Measurements from ENCODE around the gene P4HTM.

P4HTM gene

DNA sequence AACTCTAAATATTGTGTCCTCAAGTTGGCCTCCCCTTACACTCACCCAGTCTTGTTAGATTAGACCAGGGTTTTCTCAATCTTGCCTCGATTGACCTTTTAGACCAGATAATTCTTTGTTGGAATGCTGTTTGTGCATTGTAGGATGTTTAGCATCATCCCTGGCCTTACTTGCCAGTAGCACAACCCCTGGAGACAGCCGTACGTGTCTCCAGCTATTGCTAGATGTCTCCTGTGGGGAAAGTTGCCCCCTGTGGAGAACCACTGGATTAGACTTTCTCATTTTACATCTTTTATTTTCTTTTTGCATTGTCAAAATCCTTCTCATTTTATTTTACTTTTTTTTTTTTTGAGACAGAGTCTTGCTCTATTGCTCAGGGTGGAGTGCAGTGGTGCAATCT lies 19.4 kb downstream of the P4HTM start:
- POLR2A ChIA-PET = interaction anchor here (1.5 to 3.8 kb wide), 3 partner anchors 8 to 20 kb away, joined by 4 to 70 read pairs (median 51); partner anchors contain the start of genes DALRD3, IMPDH2 and NDUFAF3
- CTCF ChIA-PET = interaction anchor here (1.2 to 6.7 kb wide), 4 partner anchors 10 to 274 kb away, joined by 3 to 95 read pairs (median 38); partner anchors contain the start of genes DALRD3, NDUFAF3 and P4HTM
- TF ChIP-seq CTCF (IDR thresholded peaks at IDR 0.05; ENCODE audit: insufficient read depth, low read length, missing control alignments) = no peak
- no peak for DNase-seq (ENCODE audit: low read depth, low spot score)
- H3K4me3 ChIP-seq (ENCODE audit: low read depth, low read length) = no peak overlapping the region

DNA sequence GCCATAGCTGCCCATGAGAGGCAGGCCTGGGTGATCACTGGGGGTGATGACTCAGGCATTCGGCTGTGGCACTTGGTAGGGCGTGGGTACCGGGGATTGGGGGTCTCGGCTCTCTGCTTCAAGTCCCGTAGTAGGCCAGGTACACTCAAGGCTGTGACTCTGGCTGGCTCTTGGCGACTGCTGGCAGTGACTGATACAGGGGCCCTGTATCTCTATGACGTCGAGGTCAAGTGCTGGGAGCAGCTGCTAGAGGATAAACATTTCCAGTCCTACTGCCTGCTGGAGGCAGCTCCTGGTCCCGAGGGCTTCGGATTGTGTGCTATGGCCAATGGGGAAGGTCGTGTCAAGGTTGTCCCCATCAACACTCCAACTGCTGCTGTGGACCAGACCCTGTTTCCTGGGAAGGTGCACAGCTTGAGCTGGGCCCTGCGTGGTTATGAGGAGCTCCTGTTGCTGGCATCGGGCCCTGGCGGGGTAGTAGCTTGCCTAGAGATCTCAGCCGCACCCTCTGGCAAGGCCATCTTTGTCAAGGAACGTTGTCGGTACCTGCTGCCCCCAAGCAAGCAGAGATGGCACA lies 22.5 kb downstream of the P4HTM start:
- ChIA-PET POLR2A (interaction anchor here (3.7 kb wide), 1 partner anchor 9 kb away, joined by 18 read pairs; the partner anchor contains the start of gene NDUFAF3), CTCF (interaction anchor here (1.0 to 6.6 kb wide), 4 partner anchors 11 to 275 kb away, joined by 3 to 59 read pairs (median 37); partner anchors contain the start of genes NDUFAF3 and P4HTM)
- TF ChIP-seq CTCF (IDR thresholded peaks at IDR 0.05; ENCODE audit: insufficient read depth, low read length, missing control alignments) = no peak
- no peak for DNase-seq (ENCODE audit: low read depth, low spot score)
- no peak overlapping the region for H3K4me3 ChIP-seq (ENCODE audit: low read depth, low read length)

- no peak for DNase-seq (ENCODE audit: low read depth, low spot score)
- TF ChIP-seq CTCF (IDR thresholded peaks at IDR 0.05; ENCODE audit: insufficient read depth, low read length, missing control alignments) = no peak
- ChIA-PET CTCF (interaction anchor here (0.9 to 5.9 kb wide), 6 partner anchors 10 to 276 kb away, joined by 3 to 59 read pairs (median 4); partner anchors contain the start of gene NDUFAF3), POLR2A (interaction anchor here (0.8 to 3.7 kb wide), 2 partner anchors 8 to 24 kb away, joined by 4 to 18 read pairs; partner anchors contain the start of gene NDUFAF3)
- no peak overlapping the region for H3K4me3 ChIP-seq (ENCODE audit: low read depth, low read length)
Measured at GRCh38 chr3:49013113-49013737, 23.2 kb downstream of the P4HTM start.

GRCh38 chr3:49013738-49014660 lies 24.0 kb downstream of the P4HTM start:
- POLR2A ChIA-PET = interaction anchor here (0.8 to 3.7 kb wide), 2 partner anchors 7 to 24 kb away, joined by 4 to 18 read pairs; partner anchors contain the start of gene NDUFAF3
- no peak for DNase-seq (ENCODE audit: low read depth, low spot score)

GRCh38 chr3:49015072-49015471 lies 25.0 kb downstream of the P4HTM start:
- no peak overlapping the region for H3K4me3 ChIP-seq (ENCODE audit: low read depth, low read length)
- no peak for DNase-seq (ENCODE audit: low read depth, low spot score)
- POLR2A ChIA-PET = interaction anchor here (1.8 to 4.4 kb wide), 2 partner anchors 7 to 26 kb away, joined by 3 to 51 read pairs; partner anchors contain the start of gene WDR6
- no peak for TF ChIP-seq CTCF (IDR thresholded peaks at IDR 0.05; ENCODE audit: insufficient read depth, low read length, missing control alignments)
- CTCF ChIA-PET = interaction anchor here (1.0 to 9.8 kb wide), 6 partner anchors 8 to 27 kb away, joined by 3 to 95 read pairs (median 15); partner anchors contain the start of genes IMPDH2, NDUFAF3 and WDR6

More at GRCh38 chr3:49013738-49014660, 24.0 kb downstream of the P4HTM start:
- H3K4me3 ChIP-seq (ENCODE audit: low read depth, low read length) = no peak overlapping the region
- TF ChIP-seq CTCF (IDR thresholded peaks at IDR 0.05; ENCODE audit: insufficient read depth, low read length, missing control alignments) = peak; percentile 70
- CTCF ChIA-PET = interaction anchor here (0.8 to 9.8 kb wide), 9 partner anchors 7 to 277 kb away, joined by 3 to 95 read pairs (median 4); partner anchors contain the start of genes NDUFAF3 and WDR6

All from AG04449 (cell line).